Loucy (cell line): ENCODE data around the gene RBBP6.

ENCODE experiments used
- EZH2phosphoT487 ChIP-seq: fragments of 200-600 bp; IDR thresholded peaks from 2 replicates; pipeline ENCODE4 v1.6.1; 2018; ENCODE audit warnings: antibody characterized with exemption, mild to moderate bottlenecking, moderate library complexity, borderline replicate concordance
- TF ChIP-seq, protein P1 (sequence below): fragments of 200-600 bp; sonication (generic); conservative IDR thresholded peaks from 2 replicates; pipeline ENCODE4 v1.5.1; 2014; ENCODE audit warnings: mild to moderate bottlenecking, antibody characterized with exemption, low read length

DNA sequence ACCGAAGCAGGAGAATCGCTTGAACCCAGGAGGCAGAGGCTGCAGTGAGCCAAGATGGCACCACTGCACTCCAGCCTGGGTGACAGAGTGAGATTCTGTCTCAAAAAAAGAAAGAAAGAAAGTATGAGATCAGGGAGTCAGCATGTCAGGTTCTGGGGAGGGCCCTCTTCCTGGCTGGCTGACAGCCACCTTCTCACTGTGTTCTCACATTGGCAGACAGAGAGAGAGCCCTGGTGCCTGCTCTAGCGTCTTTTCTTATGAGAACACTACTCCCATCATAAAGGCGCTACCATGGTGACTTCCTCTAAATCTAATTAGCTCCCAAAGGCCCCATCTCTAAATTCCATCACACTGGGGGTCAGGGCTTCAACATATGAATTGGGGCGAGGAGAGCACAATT lies 27.6 kb upstream of the RBBP6 start:
- TF ChIP-seq, protein P1, sequence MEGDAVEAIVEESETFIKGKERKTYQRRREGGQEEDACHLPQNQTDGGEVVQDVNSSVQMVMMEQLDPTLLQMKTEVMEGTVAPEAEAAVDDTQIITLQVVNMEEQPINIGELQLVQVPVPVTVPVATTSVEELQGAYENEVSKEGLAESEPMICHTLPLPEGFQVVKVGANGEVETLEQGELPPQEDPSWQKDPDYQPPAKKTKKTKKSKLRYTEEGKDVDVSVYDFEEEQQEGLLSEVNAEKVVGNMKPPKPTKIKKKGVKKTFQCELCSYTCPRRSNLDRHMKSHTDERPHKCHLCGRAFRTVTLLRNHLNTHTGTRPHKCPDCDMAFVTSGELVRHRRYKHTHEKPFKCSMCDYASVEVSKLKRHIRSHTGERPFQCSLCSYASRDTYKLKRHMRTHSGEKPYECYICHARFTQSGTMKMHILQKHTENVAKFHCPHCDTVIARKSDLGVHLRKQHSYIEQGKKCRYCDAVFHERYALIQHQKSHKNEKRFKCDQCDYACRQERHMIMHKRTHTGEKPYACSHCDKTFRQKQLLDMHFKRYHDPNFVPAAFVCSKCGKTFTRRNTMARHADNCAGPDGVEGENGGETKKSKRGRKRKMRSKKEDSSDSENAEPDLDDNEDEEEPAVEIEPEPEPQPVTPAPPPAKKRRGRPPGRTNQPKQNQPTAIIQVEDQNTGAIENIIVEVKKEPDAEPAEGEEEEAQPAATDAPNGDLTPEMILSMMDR, result no peak
- no peak for TF ChIP-seq EZH2phosphoT487
